Neuron (in vitro differentiated cells): ENCODE data around the gene PSAT1.

Source experiments
- H2AFZ ChIP-seq: one replicate; pipeline ENCODE4 v1.6.1; 2013; ENCODE audit warnings: low read depth, mild to moderate bottlenecking, inconsistent platforms, low read length, moderate library complexity
- H3K27me3 ChIP-seq: one replicate; pipeline ENCODE4 v1.6.1; 2013; ENCODE audit warnings: low read length; ENCODE audit not compliant: insufficient read depth
- H3K36me3 ChIP-seq: one replicate; pipeline ENCODE4 v1.6.1; 2013; ENCODE audit warnings: low read length; ENCODE audit not compliant: insufficient read depth
- H3K4me1 ChIP-seq: one replicate; pipeline ENCODE4 v1.6.1; 2013; ENCODE audit warnings: low read length; ENCODE audit not compliant: insufficient read depth
- H3K4me3 ChIP-seq: 2 replicates; pipeline ENCODE4 v1.5.1; 2013; ENCODE audit warnings: mild to moderate bottlenecking, low read length, moderate library complexity
- H3K9me3 ChIP-seq: one replicate; pipeline ENCODE4 v1.6.1; 2013; ENCODE audit warnings: low read length

The PSAT1 gene

GRCh38 chr9:78369639-78370219 lies 72.8 kb downstream of the PSAT1 start:
- no peaks in the 10 kb centered on the region for H3K27me3 ChIP-seq
- no peak overlapping the region for H2AFZ ChIP-seq
- H3K4me1 ChIP-seq = no peaks in the 10 kb centered on the region
- H3K4me3 ChIP-seq = no peak overlapping the region
- H3K9me3 ChIP-seq = no peaks in the 10 kb centered on the region
- H3K36me3 ChIP-seq = no peaks in the 10 kb centered on the region

- no peaks in the 10 kb centered on the region for H3K27me3 ChIP-seq
- no peak overlapping the region for H3K4me3 ChIP-seq
- no peaks in the 10 kb centered on the region for H3K9me3 ChIP-seq
- H2AFZ ChIP-seq = no peak overlapping the region
- H3K36me3 ChIP-seq = no peaks in the 10 kb centered on the region
- H3K4me1 ChIP-seq = no peaks in the 10 kb centered on the region
Measured at GRCh38 chr9:78370991-78371390, 74.1 kb downstream of the PSAT1 start.

GRCh38 chr9:78371981-78372380 lies 75.1 kb downstream of the PSAT1 start:
- no peak overlapping the region for H3K4me3 ChIP-seq
- peaks cover 1% of the 10 kb centered on the region for H3K9me3 ChIP-seq
- H3K27me3 ChIP-seq = no peaks in the 10 kb centered on the region
- no peaks in the 10 kb centered on the region for H3K36me3 ChIP-seq
- no peaks in the 10 kb centered on the region for H3K4me1 ChIP-seq
- no peak overlapping the region for H2AFZ ChIP-seq
